ENCODE measurements around the gene ABCF3. TPM values are rescaled to one million over a fixed set of nuclear protein-coding genes. Genes with fewer than 3 reads are reported as not detected.

The ABCF3 gene
- total and polyA plus RNA-seq, 2 of the 13 experiments (the other 11 are each of a cell fraction or from before 2014, with no cell fraction given), result 38.8 to 46.5 TPM

- TF ChIP-seq, protein P1, sequence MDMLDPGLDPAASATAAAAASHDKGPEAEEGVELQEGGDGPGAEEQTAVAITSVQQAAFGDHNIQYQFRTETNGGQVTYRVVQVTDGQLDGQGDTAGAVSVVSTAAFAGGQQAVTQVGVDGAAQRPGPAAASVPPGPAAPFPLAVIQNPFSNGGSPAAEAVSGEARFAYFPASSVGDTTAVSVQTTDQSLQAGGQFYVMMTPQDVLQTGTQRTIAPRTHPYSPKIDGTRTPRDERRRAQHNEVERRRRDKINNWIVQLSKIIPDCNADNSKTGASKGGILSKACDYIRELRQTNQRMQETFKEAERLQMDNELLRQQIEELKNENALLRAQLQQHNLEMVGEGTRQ (IDR thresholded peaks at IDR 0.05; ENCODE audit: low read depth, low read length), result no peak
- TF ChIP-seq, protein P1 (CRISPR knock-in tag; IDR thresholded peaks at IDR 0.05; ENCODE audit: borderline replicate concordance), result peak; percentile 46; the same call in 1 of the 2 replicates
- peak; percentile 93 for TF ChIP-seq ZSCAN29 (CRISPR knock-in tag; conservative IDR thresholded peaks at IDR 0.05)
- TF ChIP-seq ZNF703 (CRISPR knock-in tag; IDR thresholded peaks at IDR 0.05; ENCODE audit: borderline replicate concordance), result 0 out of 2 replicates have a peak, but pooled peaks have one; percentile 28
- 0 out of 2 replicates have a peak, but pooled peaks have one; percentile 5 for TF ChIP-seq ZNF501 (CRISPR knock-in tag; IDR thresholded peaks at IDR 0.05)
- 0 out of 2 replicates have a peak, but pooled peaks have one; percentile 35 for TF ChIP-seq REPIN1 (CRISPR knock-in tag; IDR thresholded peaks at IDR 0.05; ENCODE audit: borderline replicate concordance, low read depth)
- TF ChIP-seq ZNF768 (CRISPR knock-in tag; IDR thresholded peaks at IDR 0.05), result peak; percentile 36
- TF ChIP-seq ARNTL (CRISPR knock-in tag; IDR thresholded peaks at IDR 0.05), result peak; percentile 39; the same call in 1 of the 2 replicates
- no peak for TF ChIP-seq SRSF9 (IDR thresholded peaks at IDR 0.05; ENCODE audit: borderline replicate concordance, insufficient read depth, low read depth, low read length, poor library complexity, severe bottlenecking)
- TF ChIP-seq NFIC (IDR thresholded peaks at IDR 0.05; ENCODE audit: low read length), result no peak
- peak; percentile 68 for TF ChIP-seq POLR2G (IDR thresholded peaks at IDR 0.05; ENCODE audit: low read depth, low read length)
- no peak; the same call in 1 of the 2 replicates for TF ChIP-seq PHF8 (CRISPR knock-in tag; IDR thresholded peaks at IDR 0.05)
- 0 out of 2 replicates have a peak, but pooled peaks have one; percentile 17 for TF ChIP-seq NFKB2 (CRISPR knock-in tag; IDR thresholded peaks at IDR 0.05; ENCODE audit: borderline replicate concordance)
- TF ChIP-seq ZBTB4 (CRISPR knock-in tag; IDR thresholded peaks at IDR 0.05; ENCODE audit: borderline replicate concordance), result no peak
- TF ChIP-seq, protein P2, sequence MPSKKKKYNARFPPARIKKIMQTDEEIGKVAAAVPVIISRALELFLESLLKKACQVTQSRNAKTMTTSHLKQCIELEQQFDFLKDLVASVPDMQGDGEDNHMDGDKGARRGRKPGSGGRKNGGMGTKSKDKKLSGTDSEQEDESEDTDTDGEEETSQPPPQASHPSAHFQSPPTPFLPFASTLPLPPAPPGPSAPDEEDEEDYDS (CRISPR knock-in tag; IDR thresholded peaks at IDR 0.05), result peak; percentile 39
- TF ChIP-seq ZNF414 (CRISPR knock-in tag; IDR thresholded peaks at IDR 0.05), result no peak
- peak; percentile 14; the same call in 1 of the 2 replicates for TF ChIP-seq TBX2 (CRISPR knock-in tag; IDR thresholded peaks at IDR 0.05; ENCODE audit: borderline replicate concordance)
- no peak for TF ChIP-seq GTF2F1 (IDR thresholded peaks at IDR 0.05; ENCODE audit: low read length)
- TF ChIP-seq SIN3B (IDR thresholded peaks at IDR 0.05; ENCODE audit: low read length), result no peak
These were observed 30.1 kb upstream of the ABCF3 start (continued) for GRCh38 chr3:184155644-184156521.

All from HepG2 (cell line).